Gastrocnemius medialis (tissue), 4 donors: ENCODE results near the gene SMARCA2.

Source experiments
- CTCF ChIP-seq, 5 experiments: fragments of 450-650 bp in 3 of 5; fragments of 200-600 bp in 2 of 5; sonication (generic) in 2 of 5; IDR thresholded peaks in 4 of 5; conservative IDR thresholded peaks in 1 of 5; 1 replicate in 4 of 5; 2 replicates in 1 of 5; pipeline ENCODE4 v1.5.1; 2016 to 2019; ENCODE audit warnings: antibody characterized with exemption in 5 of 5, mild to moderate bottlenecking in 3 of 5, moderate library complexity in 3 of 5
- POLR2A ChIP-seq, 2 donors: fragments of 450-650 bp; IDR thresholded peaks; one replicate each; pipeline ENCODE4 v1.6.1; 2017; ENCODE audit warnings: antibody characterized with exemption in 2 of 2, mild to moderate bottlenecking in 2 of 2, moderate library complexity in 2 of 2

GRCh38 chr9:2229109-2229721 is 214.1 kb downstream of the SMARCA2 start:
- TF ChIP-seq CTCF (IDR thresholded peaks at IDR 0.05 in 4 of 5, conservative IDR thresholded peaks at IDR 0.05 in 1 of 5) (no peak), POLR2A (IDR thresholded peaks at IDR 0.05) (no peak)
